GM18511 (cell line): ENCODE measurements around the gene LAMB1.
"Not testable (repeated sequence)": the region's sequence is repeated elsewhere in the genome, so short reads cannot be mapped to it uniquely, and the experiment has no call there.

Experiments
- ATAC-seq: cut with Tn5 transposase; IDR thresholded peaks from one replicate; pipeline ENCODE4 v1.9.1; 2021; ENCODE audit warnings: mild to moderate bottlenecking, moderate library complexity; ENCODE audit not compliant: unreplicated experiment

LAMB1 gene

DNA sequence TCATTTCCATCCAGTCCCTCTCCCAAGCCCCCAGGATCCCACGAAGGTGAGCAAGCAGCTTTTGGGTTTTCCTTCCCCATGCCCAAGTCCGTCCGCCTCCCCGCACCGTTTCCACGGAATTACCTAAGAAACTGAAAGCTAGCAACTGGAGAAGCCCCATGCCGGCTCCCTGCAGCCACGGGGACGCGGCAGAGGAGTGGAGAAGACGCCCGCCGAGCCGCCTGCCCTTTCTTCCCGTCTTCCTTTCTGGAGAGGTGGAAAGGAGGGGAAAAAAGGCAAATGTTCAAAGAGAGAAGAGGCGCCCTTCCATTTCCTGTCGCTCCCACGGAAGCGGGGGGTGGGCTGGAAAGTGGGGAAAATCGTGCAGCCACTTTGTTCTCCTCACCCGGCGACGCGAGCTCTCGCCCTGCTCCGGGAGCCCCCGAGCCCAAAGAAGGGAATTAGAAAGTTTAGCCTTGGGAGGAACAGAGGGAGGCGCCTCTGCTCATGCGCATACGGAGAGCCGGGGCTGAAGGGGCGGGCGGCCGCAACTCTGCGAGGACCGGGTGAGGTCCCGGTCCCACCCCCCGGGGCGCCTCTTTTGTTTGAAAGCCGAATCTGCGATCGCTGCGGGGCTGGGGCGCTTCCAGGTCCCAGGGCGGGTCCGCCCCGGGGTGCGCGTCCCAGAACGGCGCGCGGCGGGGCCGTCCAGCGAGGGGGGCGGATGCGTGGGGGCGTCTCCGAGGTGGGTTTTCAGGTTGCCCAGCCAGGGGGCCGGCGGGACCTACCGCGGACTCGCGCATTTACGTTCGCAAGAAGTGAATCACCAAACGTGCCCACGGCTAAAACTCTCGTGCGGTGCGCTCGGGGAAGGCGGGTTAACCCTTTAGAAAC is at the start of gene LAMB1:
Gene LAMB1, minus strand, starts transcription at position 436 of the 873 bp plus-strand sequence. Its CDS starts 276 bp downstream, at position 160.
- no peak for ATAC-seq

DNA sequence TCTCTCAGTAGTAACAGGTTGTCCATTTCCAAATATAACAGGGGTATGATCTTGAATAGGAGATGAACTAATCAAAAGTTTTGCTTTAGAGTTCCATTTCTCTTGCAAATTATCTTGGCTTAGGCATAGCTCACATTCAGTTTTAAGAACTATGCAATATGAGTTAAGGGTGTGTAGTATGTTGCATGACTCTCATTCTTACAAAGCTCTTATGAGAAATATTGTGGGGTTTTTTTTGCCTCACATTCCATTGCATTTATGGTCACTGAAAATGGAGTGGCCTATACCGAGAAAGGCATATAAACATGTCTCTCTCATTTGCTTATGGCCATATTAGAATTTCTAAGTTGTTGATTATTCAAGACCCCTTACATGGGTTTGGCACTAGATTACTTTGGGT is 48.5 kb upstream of the LAMB1 start:
- no peak for ATAC-seq

DNA sequence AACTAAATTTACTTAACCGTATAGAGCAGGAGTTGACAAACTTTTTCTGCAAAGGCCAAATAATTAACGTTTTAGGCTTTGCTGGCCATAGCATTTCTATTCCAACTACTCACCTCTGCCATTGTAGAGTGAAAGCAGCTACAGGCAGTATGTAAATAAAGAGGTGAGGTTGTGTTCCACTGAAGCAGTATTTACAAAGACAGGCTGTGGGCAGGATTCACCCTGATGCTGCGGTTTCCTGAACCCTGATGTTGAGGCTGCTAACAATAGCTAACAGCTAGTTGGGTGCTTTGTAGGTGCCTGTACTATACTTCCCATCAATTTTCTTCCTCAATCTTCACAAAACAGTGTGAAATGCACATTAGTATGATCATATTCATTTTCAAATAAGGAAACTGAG is 47.0 kb upstream of the LAMB1 start:
- ATAC-seq = no peak

DNA sequence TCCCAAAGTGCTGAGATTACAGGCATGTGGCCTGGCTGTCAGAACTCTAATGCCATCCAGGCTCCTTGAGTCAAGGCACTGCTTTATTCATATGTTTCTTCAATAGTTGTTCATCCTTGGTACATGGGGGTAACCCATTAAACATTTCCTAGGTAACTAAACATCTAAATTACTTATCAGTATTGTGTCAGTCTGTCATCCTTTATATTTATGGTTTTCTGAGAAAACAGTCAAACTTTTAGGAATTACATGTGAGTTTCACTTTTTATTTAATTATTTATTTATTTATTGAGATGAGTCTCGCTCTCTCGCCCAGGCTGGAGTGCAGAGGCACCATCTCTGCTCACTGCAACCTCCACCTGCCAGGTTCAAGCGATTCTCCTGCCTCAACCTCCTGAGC is 45.5 kb upstream of the LAMB1 start:
- no peak for ATAC-seq

DNA sequence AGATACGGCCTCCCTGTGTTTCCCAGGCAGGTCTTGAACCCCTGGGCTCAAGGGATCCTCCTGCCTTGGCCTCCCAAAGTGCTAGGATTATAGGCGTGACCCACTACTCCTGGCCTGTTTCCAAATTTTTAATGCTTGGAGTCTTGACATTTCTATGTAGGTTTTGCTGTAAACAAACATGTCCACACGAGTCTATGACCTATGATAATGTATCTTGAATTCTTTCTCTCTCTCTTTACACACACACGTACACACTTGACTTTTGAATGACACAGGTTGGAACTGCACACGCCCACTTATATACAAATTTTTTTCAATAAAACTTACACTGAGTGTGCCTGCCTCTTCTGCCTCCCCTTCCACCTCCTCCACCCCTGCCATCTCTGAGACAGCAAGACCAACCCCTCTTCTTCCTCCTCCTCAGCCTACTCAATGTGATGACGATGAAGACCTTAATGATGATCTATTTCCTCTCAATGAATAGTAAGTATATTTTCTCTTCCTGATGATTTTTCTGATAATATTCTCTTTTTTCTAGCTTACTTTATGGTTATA is 44.1 kb upstream of the LAMB1 start:
- ATAC-seq = no peak

DNA sequence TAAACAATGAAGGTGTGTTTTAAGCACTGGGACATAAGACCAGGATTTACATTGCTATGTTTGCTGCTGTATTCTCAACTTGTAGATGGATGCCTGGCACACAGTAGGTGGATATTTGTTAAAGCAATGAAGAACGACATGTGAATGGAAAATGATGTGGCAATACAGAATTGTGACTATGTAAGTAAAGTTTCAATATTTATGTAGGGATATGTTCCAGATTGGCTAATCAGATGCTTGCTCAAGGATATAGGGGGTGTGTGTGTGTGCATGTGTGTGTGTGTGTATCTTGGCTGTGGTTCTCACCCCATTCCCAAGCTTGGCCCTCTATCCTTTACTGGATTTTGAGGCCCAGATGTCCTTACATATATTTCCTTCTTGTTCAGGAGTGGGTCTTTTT is 42.7 kb upstream of the LAMB1 start:
- ATAC-seq = no peak

DNA sequence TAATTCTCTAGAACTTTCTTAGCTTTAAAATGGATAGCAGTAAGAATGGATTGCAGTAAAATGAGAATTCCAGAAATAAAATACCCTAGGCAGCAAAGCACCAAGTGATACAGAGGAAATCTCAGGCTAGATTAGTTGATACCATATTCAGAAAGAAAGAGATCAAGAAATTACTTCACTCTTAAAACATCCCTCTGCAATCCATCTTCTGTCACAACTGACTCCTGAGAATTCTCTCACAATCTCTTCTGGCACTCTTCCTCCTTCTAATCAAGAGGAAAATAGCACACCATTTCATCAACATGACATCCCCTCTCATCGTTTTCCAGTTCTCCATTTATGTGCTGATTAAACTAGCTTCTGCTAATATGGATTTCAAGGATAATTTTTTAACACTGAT is 42.2 kb upstream of the LAMB1 start:
- ATAC-seq = no peak

DNA sequence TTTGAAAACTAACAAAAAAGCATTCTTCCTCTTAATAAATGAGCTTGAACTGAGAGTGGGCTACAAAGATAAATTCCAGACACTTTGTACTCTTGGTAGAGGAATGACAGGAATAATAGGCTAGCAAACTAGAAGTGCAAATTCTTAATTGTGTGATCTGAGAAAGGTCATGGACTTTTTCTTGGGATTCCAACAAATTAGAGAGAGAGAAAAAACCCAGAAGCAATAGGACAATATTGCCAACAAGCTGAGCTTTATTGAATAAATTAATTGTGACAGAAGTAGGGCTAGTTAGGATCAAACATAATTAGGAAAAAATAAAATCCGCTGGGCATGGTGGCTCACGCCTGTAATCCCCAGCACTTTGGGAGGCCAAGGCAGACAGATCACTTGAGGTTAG is 41.4 kb upstream of the LAMB1 start:
- no peak for ATAC-seq

DNA sequence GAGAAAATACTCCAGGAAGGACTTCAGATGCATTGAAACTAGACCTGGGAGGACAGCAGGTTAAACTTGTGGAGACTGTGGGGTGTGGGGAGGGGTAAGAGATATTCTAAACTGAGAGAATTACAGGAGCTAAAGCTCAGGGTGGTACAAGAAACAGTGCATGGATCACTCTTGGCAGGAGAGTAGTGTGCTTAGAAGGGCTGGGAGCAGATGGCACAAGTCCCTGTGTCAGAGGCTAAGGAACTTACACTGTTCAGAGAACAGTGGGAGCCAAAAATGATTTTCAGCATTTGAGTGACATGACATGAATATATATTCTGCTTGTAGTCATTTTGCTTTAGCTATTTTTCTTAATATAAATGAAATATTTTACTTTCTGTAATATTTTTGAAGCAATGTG is 36.0 kb upstream of the LAMB1 start:
- ATAC-seq = no peak

DNA sequence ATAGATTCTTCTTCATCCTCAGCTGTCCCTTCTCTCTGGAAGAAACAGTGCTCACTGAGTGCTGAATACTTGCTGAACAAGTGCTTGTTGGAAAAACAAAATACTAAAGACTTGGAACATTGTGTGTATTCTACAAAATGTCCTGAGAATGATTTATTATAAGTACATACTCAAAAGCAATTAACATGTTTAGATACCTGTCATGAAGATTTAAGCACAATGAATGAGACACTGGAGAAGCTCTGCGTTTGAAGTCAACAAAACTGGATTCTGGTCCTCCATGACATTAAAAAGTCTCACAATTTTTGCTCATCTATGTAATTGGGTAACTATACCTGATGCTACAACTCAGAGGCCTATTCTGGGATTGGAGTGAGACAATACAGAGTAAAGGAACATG is 34.8 kb upstream of the LAMB1 start:
- no peak for ATAC-seq

DNA sequence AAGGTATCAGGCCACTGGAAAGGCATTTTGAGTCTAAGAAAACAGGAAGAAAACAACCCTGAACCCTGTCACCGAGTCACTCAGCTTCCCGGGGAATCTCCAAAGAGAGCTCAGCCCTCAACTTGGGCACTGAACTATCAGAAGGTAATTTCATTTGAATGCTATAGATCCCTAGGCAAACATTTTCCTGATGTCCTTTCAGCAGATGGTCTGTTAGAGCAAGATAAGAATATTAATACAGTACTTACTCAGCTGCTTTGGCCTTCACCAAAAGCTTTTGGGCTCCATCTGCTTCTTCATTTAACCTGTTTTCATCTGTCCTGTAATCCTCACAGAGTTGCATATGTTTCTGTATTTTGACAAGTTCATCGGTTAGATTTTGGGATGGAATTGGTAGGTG is 34.2 kb upstream of the LAMB1 start:
- ATAC-seq = no peak

DNA sequence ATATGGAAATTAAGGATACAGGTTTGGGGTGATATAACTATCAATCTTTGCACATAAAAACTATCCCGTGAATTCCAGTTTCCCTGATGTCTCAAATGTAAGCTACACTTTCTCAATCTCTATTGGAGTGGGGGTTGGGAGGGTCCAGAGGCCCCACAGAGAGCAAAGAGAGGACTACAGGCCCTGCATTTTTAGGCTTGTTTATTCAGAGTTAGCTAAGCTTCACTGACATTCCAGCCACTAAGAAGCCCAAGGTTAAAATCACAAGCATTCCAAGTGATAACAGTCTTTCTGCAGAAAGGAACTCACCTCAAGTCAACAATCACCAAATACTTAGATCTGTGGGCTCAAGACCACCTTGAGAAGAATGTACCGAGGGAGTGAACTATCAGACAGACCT is 31.6 kb upstream of the LAMB1 start:
- no peak for ATAC-seq

DNA sequence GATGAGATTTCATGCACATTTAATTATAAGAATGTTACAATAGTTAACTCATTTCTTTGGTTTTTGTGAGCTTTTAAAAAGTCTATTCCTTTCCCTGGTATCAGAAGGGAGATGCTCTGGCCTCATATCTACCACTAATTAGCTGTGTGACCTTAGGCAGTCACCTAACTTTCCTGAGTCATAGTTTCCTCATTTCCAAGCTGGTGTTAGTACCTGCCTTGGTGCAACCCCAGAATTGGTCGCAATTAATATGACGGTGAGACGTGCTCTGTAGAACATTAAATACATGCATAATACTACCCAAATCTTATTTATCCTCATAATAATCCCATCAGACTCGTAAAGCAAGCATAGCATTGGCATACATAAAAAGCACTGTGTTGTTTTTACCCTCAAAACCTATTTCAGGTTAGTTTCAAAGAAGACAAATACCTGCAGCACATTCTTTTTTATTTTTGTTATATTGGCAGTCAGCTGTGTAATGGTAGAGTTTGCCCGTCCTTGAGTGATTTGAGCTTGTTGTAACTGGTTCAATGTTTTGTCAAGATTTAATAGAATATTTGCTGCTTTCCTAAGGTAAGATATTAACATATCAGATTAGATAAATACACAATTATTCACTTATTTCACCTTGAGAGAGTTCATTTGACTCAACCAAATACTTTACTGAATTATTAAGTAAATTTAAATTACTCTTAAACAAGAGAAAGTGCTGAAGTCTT is 31.0 kb upstream of the LAMB1 start:
- no peak for ATAC-seq

DNA sequence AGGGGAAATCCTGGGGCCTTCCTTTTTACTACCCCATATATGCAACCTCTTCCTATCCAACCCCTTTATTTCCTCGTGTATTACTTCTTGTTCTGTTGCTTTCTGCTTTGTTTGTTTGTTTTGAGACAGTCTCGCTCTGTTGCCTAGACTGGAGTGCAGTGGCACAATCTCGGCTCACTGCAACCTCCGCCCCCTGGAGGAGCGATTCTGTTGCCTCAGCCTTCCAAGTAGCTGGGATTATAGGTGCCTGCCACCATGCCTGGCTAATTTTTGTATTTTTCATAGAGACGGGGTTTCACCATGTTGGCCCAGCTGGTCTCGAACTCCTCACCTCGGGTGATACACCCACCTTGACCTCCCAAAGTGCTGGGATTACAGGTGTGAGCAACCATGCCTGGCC is 30.3 kb upstream of the LAMB1 start:
- not testable (repeated sequence) for ATAC-seq

DNA sequence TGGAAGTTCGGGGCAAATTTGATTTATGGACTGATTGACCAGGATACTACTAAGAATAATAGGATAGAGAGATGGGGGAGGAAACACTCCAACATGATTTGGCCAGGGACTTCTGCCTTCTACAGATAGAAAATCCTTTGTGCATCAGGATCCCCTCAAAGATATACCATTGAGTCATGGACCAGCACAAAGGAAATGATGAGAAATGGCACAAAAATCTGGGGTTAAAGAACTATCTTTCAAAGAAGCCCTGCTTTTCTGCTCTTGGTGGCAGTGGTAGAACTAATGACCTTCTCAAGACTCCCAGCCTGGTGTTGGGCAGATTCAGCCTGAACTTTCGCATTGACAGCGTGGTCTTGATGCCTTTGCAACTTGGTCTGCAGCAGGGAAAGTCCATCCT is 27.6 kb upstream of the LAMB1 start:
- no peak for ATAC-seq

DNA sequence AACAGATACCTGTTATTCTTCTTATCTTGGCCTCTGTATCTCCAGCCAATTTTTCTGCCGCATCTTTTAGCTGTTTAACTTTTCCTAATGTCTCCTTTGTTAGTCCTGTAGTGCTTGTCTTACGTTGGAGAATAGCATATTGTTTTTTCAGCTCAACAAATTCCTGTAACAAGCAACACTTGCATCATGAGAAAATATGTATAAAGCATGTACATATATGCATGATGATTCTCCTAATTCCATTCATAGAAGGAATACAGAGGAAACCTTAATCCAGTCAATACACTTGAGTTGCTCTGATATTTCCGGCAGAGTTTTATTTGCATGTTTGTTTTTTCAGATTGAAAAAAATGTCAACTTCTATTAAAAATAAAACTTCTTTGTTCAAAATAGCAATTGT is 26.1 kb upstream of the LAMB1 start:
- ATAC-seq = no peak

DNA sequence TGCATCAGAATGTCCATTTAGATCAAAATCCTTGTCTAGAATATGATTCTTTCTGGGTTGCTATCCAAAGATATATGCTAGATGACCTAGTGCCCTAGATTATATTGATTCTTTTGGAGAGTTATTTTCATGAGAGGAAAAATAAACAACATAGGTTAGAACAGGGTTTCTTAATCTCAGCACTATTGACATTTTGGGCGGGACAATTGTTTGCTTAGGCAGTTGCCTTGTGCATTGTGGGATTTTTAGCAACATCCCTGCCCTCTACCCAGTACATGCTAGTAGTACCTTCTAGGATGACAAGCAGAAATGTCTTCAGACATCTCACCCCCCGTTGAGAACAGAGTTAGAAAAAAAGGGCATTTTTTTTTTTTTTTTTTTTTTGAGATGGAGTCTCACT is 25.1 kb upstream of the LAMB1 start:
- no peak for ATAC-seq

DNA sequence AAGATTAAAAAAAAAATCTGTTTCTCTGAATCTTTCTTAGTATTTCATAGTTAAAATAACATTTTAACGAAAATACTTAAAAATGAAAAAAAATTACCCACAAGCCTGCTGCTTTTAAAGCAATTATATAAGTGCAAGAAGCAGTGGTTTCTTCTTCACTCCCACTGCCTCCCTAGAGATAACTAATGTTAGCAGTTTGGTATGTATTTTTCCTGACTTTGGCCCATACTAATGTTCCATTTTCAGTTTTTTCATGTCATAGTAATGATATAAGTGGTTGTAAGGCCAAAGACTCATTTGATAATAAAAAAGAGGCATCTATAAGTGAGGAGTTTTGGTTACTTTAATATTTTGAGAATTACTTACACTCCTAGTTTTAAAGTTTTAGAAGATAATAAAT is 24.3 kb upstream of the LAMB1 start:
- no peak for ATAC-seq

DNA sequence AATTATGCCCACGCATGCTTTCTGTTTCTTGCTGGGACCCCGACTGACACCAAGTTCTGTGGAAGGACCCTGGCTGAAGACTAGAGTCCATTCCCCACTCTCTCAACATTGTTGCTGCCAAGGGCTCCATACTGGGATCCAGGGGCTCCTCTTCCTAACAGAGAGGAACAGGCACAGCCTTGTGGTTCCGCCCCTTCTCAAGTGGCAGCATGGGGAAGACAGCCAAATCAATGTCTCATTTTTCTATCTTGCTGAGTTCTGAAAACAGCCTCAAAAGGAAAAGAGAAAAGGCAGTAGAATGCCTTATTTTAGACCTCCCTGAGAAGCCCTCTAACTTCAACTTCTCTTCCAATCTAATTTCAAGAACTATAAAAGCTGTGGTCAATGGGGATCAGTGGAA is 23.7 kb upstream of the LAMB1 start:
- no peak for ATAC-seq

DNA sequence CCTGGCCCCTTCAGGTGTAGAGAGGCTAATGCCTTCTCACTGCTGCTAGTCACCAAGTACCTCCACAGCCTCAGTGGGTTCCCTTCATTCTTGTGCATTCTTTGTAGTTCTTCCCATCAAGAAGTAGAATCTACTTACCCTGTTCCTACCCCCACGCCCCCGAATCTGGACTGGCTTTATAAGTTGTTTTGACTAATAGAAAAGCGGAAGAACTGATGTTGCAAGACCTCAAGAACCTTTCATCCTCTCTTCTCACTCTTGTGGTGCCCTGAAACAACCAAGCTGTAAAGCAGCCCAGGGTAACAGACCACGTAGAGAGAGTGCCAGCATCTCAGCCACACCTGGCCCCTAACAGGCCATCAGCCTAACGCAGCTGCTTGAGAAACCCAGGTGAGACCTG is 23.2 kb upstream of the LAMB1 start:
- no peak for ATAC-seq

DNA sequence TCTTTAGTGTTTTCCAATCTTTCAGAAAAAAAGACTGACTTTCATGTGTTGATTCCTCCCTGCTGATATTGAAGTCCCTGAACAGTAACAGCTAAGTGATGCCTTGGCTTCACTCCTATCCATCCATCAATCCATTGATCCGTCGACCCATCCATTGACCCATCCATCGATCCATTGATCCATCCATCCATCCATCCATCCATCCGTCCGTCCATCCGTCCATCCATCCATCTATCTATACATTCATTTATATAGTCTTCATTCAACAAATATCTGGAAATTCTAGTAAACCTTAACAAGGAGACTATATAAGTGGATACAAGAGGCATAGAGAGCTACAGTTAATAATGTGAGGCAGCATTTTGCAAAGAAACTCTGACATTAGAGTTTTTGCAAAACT is 21.6 kb upstream of the LAMB1 start:
- no peak for ATAC-seq

DNA sequence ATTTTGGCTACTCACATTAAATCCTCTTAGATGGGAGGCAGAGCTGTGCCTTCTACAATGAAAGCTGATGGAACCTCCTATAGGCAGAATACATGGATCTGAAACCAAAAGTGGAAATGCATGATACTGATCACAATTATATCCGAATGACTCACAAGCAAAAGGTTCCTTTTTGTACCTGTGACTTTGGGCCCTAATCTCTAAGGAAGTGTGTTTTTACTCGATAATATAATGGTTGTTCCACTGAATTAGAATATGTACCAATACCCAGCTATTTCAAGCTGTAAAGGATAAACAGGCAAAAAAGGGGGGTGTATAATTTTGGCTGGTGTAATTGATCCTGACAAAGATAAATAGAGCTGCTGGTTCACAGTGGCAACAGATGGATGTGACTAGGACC is 17.6 kb upstream of the LAMB1 start:
- no peak for ATAC-seq
